Activated T-helper 2 cell treated with anti-CD3 and anti-CD28 coated beads, Interferon-gamma antibody, Interleukin-2, Interleukin-4, amounts not matched to agents 10 μg/mL and 5 μg/mL and 100 μg/mL, durations not matched to agents 14 hours and 24 hours and 36 hours (primary cell): ENCODE data around the gene MAN2B2. TPM values are rescaled to one million over a fixed set of nuclear protein-coding genes. Genes with fewer than 3 reads are reported as not detected.

Experiments used
- DNase-seq: peaks from one replicate; pipeline ENCODE4 v3.0.0; 2021; ENCODE audit warnings: low spot score
- H3K27ac Mint-ChIP-seq: one replicate; pipeline ENCODE4 v1.8.0; 2021; ENCODE audit warnings: mixed read lengths
- H3K27me3 Mint-ChIP-seq: one replicate; pipeline ENCODE4 v1.8.0; 2021; ENCODE audit warnings: low read depth, mixed read lengths
- H3K36me3 Mint-ChIP-seq: one replicate; pipeline ENCODE4 v1.8.0; 2021; ENCODE audit warnings: low read depth, mixed read lengths
- H3K4me1 Mint-ChIP-seq: one replicate; pipeline ENCODE4 v1.8.0; 2021; ENCODE audit warnings: low read depth, mixed read lengths
- H3K4me3 Mint-ChIP-seq: one replicate; pipeline ENCODE4 v1.8.0; 2021; ENCODE audit warnings: low read depth, mild to moderate bottlenecking, moderate library complexity, mixed read lengths
- H3K9me3 Mint-ChIP-seq: one replicate; pipeline ENCODE4 v1.8.0; 2021; ENCODE audit warnings: mixed read lengths
- intact Hi-C: fragments of 100-400 bp; cut with micrococcal nuclease; formaldehyde crosslinking; loops from one replicate; pipeline ENCODE4 v1.15.1; 2023
- total RNA-seq: library from RNA; stranded (reverse); gene quantifications from 2 replicates; pipeline ENCODE4 v1.2.3, GENCODE V29; 2022

Gene MAN2B2
- total RNA-seq, 1 donor from 2014 or later, result 14.9 TPM

DNA sequence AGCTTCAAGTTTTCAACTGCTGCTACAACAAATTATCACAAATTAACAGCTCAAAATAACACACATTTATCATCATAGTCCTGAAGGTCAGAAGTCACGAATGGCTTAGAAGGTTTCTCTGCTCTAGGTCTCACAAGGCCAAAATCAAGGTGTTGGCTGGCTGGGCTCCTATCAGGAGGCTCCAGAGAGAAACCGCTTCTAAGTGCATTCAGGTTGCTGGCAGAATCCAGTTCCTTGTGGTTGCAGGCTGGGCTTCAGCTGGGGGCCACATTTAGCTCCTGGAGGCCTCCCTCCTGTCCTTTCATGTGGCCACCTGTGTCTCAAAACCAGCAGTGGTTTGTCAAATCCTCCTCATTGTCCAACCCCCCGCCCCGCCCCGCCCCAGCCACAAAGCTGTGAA lies 80.9 kb downstream of the MAN2B2 start:
- intact Hi-C loops, result loop anchor here (5.0 kb wide), 1 partner anchor 1546 kb away; no protein-coding TSS in a partner anchor
- peaks cover 6% of the 10 kb centered on the region for H3K4me1 Mint-ChIP-seq
- peaks cover 4% of the 10 kb centered on the region for H3K9me3 Mint-ChIP-seq
- DNase-seq, result no peak
- H3K27ac Mint-ChIP-seq, result no peak overlapping the region
- H3K36me3 Mint-ChIP-seq, result no peaks in the 10 kb centered on the region
- H3K27me3 Mint-ChIP-seq, result peaks cover 10% of the 10 kb centered on the region
- H3K4me3 Mint-ChIP-seq, result no peak overlapping the region

DNA sequence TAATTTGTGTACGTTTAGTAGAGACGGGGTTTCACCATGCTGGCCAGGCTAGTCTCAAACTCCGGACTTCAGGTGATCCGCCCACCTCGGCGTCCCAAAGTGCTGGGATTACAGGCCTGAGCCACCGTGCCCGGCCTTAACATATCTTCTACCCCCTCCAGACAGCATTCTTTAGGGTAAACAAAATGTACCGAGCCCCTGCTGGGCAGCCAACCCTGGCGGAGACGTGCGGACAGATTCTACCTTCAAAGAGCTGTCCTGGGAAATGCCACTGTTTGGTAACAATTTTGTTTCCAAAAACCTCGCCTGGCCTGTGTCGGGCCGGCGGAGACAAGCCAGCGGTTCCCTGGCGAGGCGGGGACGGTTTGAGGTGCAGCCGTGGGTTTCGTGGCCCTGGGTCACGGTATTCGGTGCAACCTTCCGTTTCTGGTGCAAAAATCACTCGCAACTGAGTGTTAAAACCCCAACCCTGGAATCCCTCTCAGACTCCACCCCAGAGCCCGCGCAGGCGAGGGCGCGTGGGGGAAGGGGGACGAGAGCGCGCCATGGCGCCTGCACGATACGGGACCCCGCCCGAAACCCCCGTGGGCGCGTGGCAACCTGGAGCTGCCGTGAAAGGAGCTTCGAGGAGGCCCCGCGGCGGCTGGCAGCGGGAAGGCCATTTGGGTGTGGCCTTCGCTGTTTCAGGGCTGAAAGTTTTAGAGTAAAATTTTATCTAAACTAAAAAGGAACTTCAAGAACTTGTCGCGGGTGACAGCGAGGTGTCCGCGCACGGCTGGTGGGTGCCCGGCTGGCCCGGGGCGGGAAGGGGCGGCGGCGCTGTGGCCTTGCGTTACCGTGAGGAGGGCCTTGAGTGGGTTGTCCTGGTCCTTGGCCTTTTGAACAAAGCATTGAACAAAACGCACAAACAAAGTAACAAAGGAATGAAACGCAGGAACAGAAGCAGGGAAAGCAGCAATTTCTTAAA lies 82.5 kb downstream of the MAN2B2 start:
- Mint-ChIP-seq H3K27me3 (peaks cover 22% of the 10 kb centered on the region), H3K9me3 (peaks cover 4% of the 10 kb centered on the region), H3K4me1 (peaks cover 6% of the 10 kb centered on the region), H3K4me3 (no peak overlapping the region), H3K36me3 (no peaks in the 10 kb centered on the region), H3K27ac (no peak overlapping the region)
- intact Hi-C loops, result loop anchor here (5.0 kb wide), 1 partner anchor 1545 kb away; no protein-coding TSS in a partner anchor
- no peak for DNase-seq

DNA sequence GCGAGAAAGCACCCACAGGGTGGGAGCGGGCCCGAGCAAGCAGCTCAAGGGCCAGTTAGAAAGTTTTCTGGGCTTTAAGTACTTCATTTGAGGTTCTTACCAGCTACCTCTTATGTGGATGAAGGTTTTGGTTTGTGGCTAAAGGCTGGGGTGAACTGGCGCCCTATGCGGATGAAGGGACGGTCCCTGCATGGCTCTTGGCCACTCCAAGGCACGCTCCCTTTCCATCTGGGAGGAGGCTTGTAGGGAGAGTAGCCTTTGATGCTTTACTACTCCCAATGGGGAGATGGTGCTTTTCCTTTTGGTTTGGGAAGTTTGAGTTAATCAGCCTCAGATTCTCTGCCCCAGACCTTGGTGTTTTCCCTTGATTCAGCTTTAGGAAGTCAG lies 83.2 kb downstream of the MAN2B2 start:
- peaks cover 6% of the 10 kb centered on the region for H3K4me1 Mint-ChIP-seq
- H3K9me3 Mint-ChIP-seq, result peaks cover 4% of the 10 kb centered on the region
- intact Hi-C loops, result loop anchor here (5.0 kb wide), 1 partner anchor 1544 kb away; no protein-coding TSS in a partner anchor
- no peaks in the 10 kb centered on the region for H3K36me3 Mint-ChIP-seq
- H3K27ac Mint-ChIP-seq, result no peak overlapping the region
- peaks cover 27% of the 10 kb centered on the region for H3K27me3 Mint-ChIP-seq
- H3K4me3 Mint-ChIP-seq, result no peak overlapping the region
- no peak for DNase-seq

DNA sequence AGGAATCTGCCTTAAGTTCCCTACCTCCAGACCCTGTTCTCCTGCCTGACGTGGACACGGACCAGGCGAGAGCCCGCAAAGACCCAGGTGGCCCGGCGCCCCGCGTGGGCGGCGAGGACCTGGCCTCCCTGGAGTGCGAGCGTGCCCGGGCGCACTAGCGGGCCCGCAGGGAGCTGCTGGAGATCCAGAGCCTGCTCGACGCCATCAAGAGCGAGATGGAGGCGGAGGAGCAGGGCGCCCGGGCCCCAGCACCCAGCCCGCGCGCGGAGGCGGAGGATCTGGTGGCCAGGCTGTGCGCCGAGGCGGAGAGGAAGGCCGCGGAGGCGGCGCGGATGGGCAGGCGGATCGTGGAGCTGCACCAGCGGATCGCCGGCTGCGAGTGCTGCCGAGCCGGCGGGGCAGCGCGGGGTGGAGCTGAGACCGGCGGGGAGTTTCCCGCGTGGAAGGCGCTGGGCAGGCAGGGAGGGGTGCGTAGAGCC lies 83.6 kb downstream of the MAN2B2 start:
- H3K4me1 Mint-ChIP-seq, result peaks cover 6% of the 10 kb centered on the region
- H3K4me3 Mint-ChIP-seq, result peak overlapping the region; percentile 21
- peaks cover 4% of the 10 kb centered on the region for H3K9me3 Mint-ChIP-seq
- H3K27me3 Mint-ChIP-seq, result peaks cover 32% of the 10 kb centered on the region
- intact Hi-C loops, result loop anchor here (5.0 kb wide), 1 partner anchor 1544 kb away; no protein-coding TSS in a partner anchor
- no peaks in the 10 kb centered on the region for H3K36me3 Mint-ChIP-seq
- no peak overlapping the region for H3K27ac Mint-ChIP-seq
- no peak for DNase-seq

DNA sequence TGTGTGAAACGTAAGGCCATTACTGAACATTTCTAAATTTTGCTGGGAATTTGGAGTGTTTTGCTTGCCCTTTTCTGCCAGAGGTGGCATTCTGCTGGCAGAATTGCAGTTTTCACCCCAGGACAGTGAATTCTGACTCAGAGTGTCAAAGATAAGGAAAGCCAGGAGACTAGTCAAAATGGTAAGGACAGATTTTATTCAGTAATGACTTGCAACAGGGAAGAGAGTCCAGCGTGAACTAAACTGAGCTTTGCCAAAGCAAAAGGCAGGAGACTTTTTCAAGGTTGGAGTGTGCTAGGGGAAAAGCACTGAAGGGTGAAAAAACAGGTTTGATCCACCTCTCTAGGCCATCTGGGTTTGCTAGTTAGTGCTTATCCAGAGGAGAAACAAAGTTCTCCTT lies 84.9 kb downstream of the MAN2B2 start:
- Mint-ChIP-seq H3K4me1 (peaks cover 6% of the 10 kb centered on the region), H3K9me3 (peaks cover 4% of the 10 kb centered on the region), H3K4me3 (no peak overlapping the region), H3K27me3 (peaks cover 33% of the 10 kb centered on the region), H3K27ac (no peak overlapping the region), H3K36me3 (no peaks in the 10 kb centered on the region)
- intact Hi-C loops, result loop anchor here (5.0 kb wide), 1 partner anchor 1542 kb away; no protein-coding TSS in a partner anchor
- DNase-seq, result no peak

DNA sequence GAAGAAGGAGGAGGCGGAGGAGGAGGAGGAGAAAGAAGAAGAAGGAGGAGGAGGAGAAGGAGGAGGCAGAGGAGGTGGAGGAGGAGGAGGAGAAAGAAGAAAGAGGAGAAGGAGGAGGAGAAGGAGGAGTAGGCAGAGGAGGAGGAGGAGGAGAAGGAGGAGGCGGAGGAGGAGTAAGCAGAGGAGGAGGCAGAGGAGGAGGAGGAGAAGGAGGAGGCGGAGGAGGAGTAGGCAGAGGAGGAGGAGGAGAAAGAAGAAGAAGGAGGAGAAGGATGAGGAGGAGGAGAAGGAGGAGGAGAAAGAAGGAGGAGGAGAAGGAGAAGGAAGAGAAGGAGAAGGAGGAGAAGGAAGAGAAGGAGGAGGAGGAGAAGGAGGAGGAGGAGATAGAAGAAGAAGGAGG lies 85.4 kb downstream of the MAN2B2 start:
- H3K4me3 Mint-ChIP-seq, result no peak overlapping the region
- intact Hi-C loops, result no loop called here

DNA sequence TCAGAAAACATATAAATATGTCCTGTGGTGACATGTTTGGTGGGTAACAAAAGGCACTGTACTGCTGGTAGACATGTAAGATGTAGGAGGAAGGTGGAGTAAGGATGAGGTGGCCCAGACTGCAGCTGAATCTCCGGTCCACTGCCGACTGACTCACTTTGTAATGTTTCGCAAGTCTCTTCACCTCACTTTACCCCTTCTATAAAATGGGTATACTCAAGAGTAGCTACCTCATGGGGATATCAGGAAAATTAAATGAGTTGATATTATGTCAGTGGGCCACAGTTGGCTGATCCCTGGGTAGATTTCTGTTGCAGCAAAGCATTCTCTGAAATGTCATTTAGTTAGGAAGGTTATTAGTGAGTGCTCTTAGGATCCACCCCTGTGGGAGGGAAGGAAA lies 87.6 kb downstream of the MAN2B2 start:
- Mint-ChIP-seq H3K36me3 (no peaks in the 10 kb centered on the region), H3K27me3 (peaks cover 33% of the 10 kb centered on the region), H3K27ac (no peak overlapping the region), H3K9me3 (no peaks in the 10 kb centered on the region), H3K4me1 (peaks cover 6% of the 10 kb centered on the region), H3K4me3 (no peak overlapping the region)
- DNase-seq, result no peak
- intact Hi-C loops, result no loop called here

More for the DNA sequence above, 85.4 kb downstream of the MAN2B2 start:
- H3K4me1 Mint-ChIP-seq, result peaks cover 6% of the 10 kb centered on the region
- peaks cover 33% of the 10 kb centered on the region for H3K27me3 Mint-ChIP-seq
- H3K36me3 Mint-ChIP-seq, result no peaks in the 10 kb centered on the region
- no peak for DNase-seq
- no peak overlapping the region for H3K27ac Mint-ChIP-seq
- peaks cover 4% of the 10 kb centered on the region for H3K9me3 Mint-ChIP-seq

DNA sequence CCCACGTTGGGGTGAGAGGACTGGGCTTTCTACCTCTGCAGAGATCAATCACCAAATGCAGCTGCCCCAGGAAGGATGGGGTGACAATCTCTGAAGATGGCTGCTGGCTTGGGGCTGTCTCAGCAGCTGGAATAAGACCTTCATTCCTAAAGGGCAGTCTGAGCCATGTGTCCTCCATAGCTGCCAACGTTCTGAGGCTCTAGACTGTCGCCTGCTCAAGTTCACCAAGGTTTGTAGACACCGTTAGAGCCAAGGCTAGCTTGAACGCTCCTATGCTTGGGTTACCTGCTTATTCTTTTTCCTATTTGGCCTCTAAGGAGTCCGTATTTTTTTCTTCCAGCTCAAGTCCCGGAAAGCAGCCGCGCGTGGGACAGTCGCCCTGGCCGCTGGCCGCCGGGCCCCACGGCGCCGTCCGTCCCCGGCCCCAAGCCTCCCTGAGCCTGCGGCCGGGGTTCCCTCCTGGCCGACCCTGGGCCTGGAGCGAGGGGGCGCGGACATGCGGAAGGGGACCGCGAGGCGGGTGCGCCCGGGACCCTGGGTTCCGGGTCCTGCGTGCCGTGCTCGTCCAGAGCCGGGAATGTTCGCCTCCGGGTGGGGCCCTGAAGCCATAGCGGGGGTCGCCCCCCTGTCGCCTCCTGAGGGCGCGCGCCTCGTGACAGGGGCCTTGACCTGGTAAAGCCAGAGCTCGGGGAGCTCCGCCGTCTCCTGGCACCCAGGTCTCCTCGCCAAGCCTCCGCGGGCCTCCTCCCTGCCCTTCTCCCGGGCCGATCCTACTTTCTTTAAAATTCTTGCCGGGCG lies 88.8 kb downstream of the MAN2B2 start:
- Mint-ChIP-seq H3K9me3 (no peaks in the 10 kb centered on the region), H3K36me3 (no peaks in the 10 kb centered on the region), H3K4me1 (peaks cover 5% of the 10 kb centered on the region), H3K27ac (no peak overlapping the region), H3K4me3 (no peak overlapping the region), H3K27me3 (peaks cover 33% of the 10 kb centered on the region)
- intact Hi-C loops, result no loop called here
- DNase-seq, result no peak

DNA sequence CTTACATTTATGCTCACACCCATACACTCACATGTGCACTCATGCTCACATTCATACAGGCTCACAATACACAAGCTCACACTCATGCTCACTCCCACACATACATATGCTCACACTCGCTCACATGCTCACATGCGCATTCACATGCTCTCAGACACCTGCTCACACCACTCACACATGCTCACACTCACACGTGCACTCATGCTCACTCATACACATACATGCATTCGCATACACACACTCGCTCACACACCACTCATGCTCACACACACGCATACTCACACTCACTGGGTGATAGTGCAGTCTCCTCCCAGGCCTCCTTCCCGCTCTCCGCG lies 90.3 kb downstream of the MAN2B2 start:
- H3K27me3 Mint-ChIP-seq, result peaks cover 27% of the 10 kb centered on the region
- no peaks in the 10 kb centered on the region for H3K4me1 Mint-ChIP-seq
- H3K27ac Mint-ChIP-seq, result no peak overlapping the region
- intact Hi-C loops, result no loop called here
- no peaks in the 10 kb centered on the region for H3K36me3 Mint-ChIP-seq
- H3K9me3 Mint-ChIP-seq, result no peaks in the 10 kb centered on the region
- H3K4me3 Mint-ChIP-seq, result no peak overlapping the region
- DNase-seq, result no peak

DNA sequence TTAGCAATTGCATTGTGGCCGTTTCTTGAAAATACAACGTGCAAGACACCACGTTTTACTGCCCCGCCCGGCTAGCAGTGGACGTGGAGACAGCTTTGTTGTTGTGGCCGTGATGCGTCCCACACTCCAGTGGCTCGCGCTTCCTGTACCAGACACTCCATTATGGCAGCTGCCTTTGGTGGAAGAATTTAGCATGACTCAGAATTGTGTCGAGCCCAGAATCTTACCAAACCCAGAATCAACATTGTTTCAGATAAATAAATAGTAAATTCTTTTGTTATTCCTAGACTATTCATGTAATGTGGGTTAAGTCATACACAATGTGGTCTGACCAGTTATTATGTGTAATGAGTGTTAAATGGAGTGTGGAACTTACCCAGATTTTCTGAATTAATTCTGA lies 93.4 kb downstream of the MAN2B2 start:
- intact Hi-C loops, result no loop called here
- Mint-ChIP-seq H3K9me3 (no peaks in the 10 kb centered on the region), H3K27ac (no peak overlapping the region), H3K4me1 (peaks cover 3% of the 10 kb centered on the region), H3K27me3 (peaks cover 3% of the 10 kb centered on the region), H3K36me3 (no peaks in the 10 kb centered on the region), H3K4me3 (no peak overlapping the region)
- no peak for DNase-seq

DNA sequence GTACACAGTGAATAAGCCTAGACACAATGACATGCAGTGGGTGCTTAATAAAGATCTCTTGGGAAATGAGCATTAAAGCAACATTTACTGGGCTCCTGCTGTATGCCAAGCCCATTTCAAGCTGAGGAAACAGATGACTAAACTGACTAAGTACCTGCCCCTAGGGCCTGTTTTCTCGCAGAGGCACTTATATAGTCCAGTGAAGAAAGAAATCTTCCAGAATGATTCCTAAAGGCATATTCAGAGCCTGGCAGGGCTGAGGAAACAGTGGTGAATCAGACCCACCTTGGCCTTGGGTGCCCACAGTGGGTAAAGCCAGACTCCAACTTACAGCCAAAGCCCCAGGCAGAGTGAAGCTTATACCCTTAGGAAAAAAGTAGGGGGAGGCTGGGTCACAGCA lies 96.7 kb downstream of the MAN2B2 start:
- Mint-ChIP-seq H3K4me1 (peaks cover 26% of the 10 kb centered on the region), H3K27me3 (no peaks in the 10 kb centered on the region), H3K4me3 (no peak overlapping the region), H3K9me3 (no peaks in the 10 kb centered on the region), H3K36me3 (peaks cover 25% of the 10 kb centered on the region), H3K27ac (no peak overlapping the region)
- no peak for DNase-seq
- intact Hi-C loops, result loop anchor here (10.0 kb wide), 1 partner anchor 97 kb away; the partner anchor contains the start of gene MAN2B2

DNA sequence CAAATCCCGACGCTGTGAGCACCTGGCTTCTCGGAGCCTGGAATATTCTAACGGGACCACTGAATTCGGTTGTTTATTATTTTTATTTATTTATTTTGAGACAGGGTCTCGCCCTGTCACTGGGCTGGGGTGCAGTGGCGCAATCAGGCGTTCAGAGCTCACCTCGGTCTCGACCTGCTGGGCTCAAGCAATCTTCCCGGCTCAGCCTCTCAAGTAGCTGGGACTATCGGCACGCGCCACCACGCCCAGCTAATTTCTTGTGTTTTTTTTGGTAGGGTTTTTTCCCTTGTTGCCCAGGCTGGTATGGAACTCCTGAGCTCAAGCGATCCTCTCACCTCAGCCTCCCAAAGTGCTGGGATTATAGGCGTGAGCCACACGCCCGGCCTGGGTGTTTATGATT lies 97.1 kb downstream of the MAN2B2 start:
- intact Hi-C loops, result loop anchor here (10.0 kb wide), 1 partner anchor 97 kb away; the partner anchor contains the start of gene MAN2B2
- Mint-ChIP-seq H3K9me3 (no peaks in the 10 kb centered on the region), H3K36me3 (peaks cover 29% of the 10 kb centered on the region), H3K27me3 (no peaks in the 10 kb centered on the region), H3K4me3 (no peak overlapping the region), H3K4me1 (peaks cover 30% of the 10 kb centered on the region), H3K27ac (no peak overlapping the region)
- DNase-seq, result no peak
